NCI-H2171 treated with DMSO at 0.1 percent for 48 hours (cell line): ENCODE data around the gene EDNRA.
"Not testable (repeated sequence)": the region's sequence is repeated elsewhere in the genome, so short reads cannot be mapped to it uniquely, and the experiment has no call there.

Source experiments
- DNase-seq: peaks from one replicate; lab custom pipeline; 2025; lab: John Stamatoyannopoulos, UW

The EDNRA gene

GRCh38 chr4:147480891-147481576, at the start of gene EDNRA:
Gene EDNRA, plus strand, starts transcription at chr4:147481097. Its CDS starts 4,585 bp downstream, at chr4:147485682.
- DNase-seq, result no peak

- not testable (repeated sequence) for DNase-seq
These were observed 46.5 kb upstream of the EDNRA start for GRCh38 chr4:147434370-147434769.

- no peak for DNase-seq
These were observed 40.5 kb upstream of the EDNRA start for GRCh38 chr4:147440442-147440841.

DNA sequence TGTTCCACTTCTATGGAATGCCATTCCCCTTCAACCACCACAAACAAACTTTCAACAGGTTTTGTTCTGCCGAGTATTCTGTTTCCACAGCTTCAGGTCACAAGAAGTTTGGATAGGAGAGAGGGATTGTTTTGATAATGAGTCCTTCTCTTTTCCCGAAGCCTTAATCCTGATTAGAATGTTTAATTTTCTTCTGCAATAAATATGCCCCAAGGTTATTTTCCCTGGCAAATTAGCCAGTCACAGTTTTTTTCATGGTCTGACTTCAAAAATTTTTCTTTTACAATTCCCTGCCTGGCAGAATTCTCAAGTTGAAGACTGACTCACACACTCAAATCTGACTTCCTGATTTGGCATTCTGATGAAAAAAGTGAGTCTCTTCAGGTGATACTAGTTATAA, 33.1 kb upstream of the EDNRA start:
- no peak for DNase-seq

GRCh38 chr4:147453561-147454141, 27.2 kb upstream of the EDNRA start:
- no peak for DNase-seq

GRCh38 chr4:147456706-147457105, 24.2 kb upstream of the EDNRA start:
- DNase-seq, result no peak

DNA sequence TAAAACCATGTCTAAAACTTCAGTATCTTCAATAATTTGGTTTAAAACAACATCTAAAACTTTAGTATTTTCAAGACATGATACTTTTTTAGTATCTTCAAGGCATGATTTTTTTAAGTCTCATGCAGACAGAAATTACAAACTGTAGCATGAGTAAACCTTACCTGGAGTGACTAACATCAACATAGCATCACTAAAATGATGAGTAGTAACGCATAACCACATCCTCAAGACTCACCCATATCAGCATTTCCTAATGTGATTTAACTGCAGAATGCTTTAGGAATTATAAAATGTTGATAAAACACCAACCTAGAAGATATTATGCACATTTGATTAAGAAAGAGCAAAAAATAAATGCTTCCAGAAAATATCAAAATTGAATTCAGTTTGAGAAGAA, 19.7 kb upstream of the EDNRA start:
- DNase-seq, result no peak

DNA sequence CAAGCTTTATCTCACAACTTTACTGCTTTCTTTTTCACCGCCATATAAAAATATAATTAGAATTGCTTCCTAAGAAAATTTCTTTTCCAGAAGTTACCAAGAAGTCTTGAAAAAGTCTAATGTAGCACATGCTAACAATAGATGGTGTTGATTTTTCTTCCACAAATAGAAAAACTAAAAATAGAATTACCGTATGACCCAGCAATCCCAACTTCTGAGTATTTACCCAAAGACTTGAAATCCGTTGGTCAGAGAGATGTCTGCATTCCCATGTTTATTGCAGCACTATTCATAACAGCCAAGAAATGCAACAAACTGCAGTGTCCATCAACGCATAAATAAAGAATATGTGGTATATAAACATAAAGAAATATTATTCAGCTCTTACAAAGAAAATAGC, 17.8 kb upstream of the EDNRA start:
- DNase-seq, result no peak

DNA sequence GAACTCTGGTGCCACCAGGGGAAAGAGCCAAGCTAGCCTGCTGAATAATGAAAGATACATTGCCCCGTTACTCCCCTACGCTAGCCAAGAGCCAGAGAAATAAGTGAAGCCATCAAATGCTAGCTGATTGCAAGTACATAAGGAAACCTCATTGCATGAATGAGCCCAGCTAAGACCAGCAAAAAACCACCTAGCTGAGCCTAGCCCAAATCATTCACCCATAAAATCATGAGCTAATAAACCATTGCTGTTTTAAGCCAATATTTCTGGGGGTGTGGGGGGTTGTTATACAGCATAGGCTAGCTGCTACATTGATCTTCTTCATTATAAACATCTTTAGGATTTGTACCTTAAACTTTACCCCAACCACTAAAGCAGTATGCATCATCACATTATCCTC, 15.4 kb upstream of the EDNRA start:
- no peak for DNase-seq

GRCh38 chr4:147477439-147477838, 3.5 kb upstream of the EDNRA start:
- no peak for DNase-seq

GRCh38 chr4:147479376-147479775, 1.5 kb upstream of the EDNRA start:
- DNase-seq, result no peak

GRCh38 chr4:147479786-147480185, 1.1 kb upstream of the EDNRA start:
- DNase-seq, result no peak

DNA sequence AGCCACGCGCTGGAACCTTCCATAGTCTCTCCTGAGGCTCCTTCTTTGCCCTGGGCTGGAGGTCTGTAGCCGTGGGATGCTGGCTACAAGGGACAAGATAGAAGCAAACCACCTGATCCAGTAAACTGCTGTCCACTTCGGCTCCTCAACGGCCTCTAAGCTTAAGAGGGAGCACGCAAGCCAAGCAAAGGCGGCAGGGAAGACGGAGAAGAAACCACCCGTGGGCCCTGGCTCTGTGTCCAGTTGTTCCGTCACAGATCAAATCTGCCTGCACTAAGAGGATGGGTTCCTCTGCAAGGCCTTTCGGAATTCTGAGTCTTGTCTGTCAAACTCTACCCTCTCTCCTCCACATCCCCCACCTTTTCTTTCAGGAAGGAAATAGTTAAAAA, 401 bp upstream of the EDNRA start:
- no peak for DNase-seq

GRCh38 chr4:147481577-147482109, 746 bp downstream of the EDNRA start:
- no peak for DNase-seq

- DNase-seq, result no peak
These were observed 1.4 kb downstream of the EDNRA start for GRCh38 chr4:147482281-147482680.

DNA sequence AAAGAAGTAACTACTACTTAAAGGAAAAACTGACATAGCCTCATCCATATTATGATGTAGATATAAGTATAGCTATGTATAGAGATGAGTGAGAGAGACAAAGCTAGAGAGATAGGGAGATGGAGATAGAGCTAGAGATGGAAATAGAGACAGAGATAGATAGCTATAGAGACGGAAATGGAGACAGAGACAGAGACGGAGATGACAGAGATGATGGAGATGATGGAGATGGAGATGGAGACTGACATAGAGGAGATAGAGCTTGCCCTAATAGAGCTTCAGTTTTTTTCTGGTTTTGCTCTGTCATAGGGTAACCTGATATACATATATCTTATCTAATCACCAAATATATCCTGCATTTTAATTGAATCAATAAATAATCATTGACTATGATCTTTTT, 4.3 kb downstream of the EDNRA start:
- DNase-seq, result no peak

GRCh38 chr4:147487616-147488015, 6.7 kb downstream of the EDNRA start:
- no peak for DNase-seq

DNA sequence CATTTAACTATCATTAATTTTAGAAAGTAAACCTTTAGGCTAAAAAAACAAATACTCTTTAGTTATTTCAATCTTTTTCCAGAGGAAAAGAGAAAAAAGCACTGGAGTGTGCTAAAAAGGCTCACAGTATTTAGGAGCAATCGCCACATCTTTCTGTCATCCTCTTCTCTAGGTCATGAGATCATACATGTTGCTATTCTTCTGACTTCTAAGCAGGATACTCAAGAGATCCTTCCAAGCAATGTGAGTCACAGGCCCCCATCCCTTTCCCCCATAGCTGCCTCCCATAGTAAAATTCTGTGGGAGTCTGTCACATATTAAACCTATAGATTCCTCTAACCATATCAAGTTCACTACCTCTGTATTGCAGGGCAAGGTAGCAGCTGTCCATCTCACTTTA, 7.7 kb downstream of the EDNRA start:
- no peak for DNase-seq

DNA sequence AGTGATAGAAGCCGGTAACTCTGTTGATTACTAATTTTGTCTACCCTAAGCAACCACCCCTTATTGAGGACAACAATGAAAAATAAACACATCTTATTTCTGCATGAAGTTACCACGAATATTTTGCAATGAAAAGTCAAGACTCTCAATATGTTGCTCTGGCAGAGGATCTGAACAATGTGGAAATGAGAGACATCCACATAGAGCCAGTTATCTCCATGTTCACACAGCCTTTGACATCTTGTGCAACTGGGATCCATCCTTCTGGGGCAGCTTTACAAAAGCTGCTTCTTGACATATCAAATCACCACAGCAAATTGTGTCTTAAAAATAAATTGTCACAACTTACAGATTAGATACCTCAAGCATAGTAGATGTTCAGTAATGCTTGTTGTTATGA, 10.2 kb downstream of the EDNRA start:
- DNase-seq, result no peak

DNA sequence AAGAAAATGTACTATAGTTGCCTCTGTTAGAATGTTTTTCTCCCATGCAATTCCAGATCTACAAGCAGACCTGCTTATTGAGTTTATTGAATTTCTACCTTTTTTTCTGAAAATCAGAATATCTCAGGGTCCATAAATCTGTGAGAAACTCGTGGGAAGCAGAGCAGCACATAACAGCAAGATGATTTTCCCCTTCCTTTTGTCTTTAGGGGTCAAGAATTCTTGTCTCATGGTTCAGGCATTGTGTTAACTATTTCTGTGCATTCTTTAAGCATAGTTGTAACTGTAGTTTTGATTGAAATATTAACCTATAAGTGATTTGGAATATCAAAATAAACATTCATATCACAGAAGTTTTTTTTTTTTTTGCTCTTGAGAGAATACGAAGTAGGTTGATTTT, 11.4 kb downstream of the EDNRA start:
- no peak for DNase-seq

GRCh38 chr4:147492761-147493160, 11.9 kb downstream of the EDNRA start:
- DNase-seq, result no peak

- DNase-seq, result no peak
These were observed 12.4 kb downstream of the EDNRA start for GRCh38 chr4:147493307-147493706.

GRCh38 chr4:147494301-147494700, 13.4 kb downstream of the EDNRA start:
- DNase-seq, result no peak

- no peak for DNase-seq
These were observed 15.6 kb downstream of the EDNRA start for GRCh38 chr4:147496500-147496899.
